BLaER1 treated with 17β-estradiol and CSF1 and Interleukin-3, amounts not matched to agents 10 nM and 100 nM (cell line): ENCODE measurements around the gene FOXS1.
"Not testable (repeated sequence)": the region's sequence is repeated elsewhere in the genome, so short reads cannot be mapped to it uniquely, and the experiment has no call there.

Experiments
- H3K27ac ChIP-seq, 11 experiments: shearing (Covaris generic); formaldehyde crosslinking; 2 replicates each; pipeline ENCODE4 v1.8.1; 2022
- H3K27me3 ChIP-seq, 11 experiments: shearing (Covaris generic); formaldehyde crosslinking; 2 replicates each; pipeline ENCODE4 v1.8.1; 2022
- H3K36me3 ChIP-seq, 11 experiments: shearing (Covaris generic); formaldehyde crosslinking; 2 replicates each; pipeline ENCODE4 v1.8.1; 2022
- H3K4me1 ChIP-seq, 10 experiments: shearing (Covaris generic); formaldehyde crosslinking; 2 replicates each; pipeline ENCODE4 v1.8.1; 2022
- H3K4me2 ChIP-seq, 11 experiments: shearing (Covaris generic); formaldehyde crosslinking; 2 replicates each; pipeline ENCODE4 v1.8.1; 2022
- H3K4me3 ChIP-seq, 10 experiments: shearing (Covaris generic); formaldehyde crosslinking; 2 replicates each; pipeline ENCODE4 v1.8.1; 2022
- H3K9ac ChIP-seq, 11 experiments: shearing (Covaris generic); formaldehyde crosslinking; 2 replicates each; pipeline ENCODE4 v1.8.1; 2022
- H3K9me3 ChIP-seq, 11 experiments: shearing (Covaris generic); formaldehyde crosslinking; replicated peaks in 1 of 11; 2 replicates each; pipeline ENCODE4 v1.8.1; 2022
- H4K20me1 ChIP-seq, 11 experiments: shearing (Covaris generic); formaldehyde crosslinking; 2 replicates each; pipeline ENCODE4 v1.8.1; 2022
- Cebpa-rat ChIP-seq, 11 experiments: shearing (Covaris generic); IDR thresholded peaks; 2 replicates each; pipeline ENCODE4 v1.8.1; 2022

The FOXS1 gene

GRCh38 chr20:31819083-31819784 lies 26.2 kb downstream of the FOXS1 start, which contains the start of gene MYLK2:
TSS of gene MYLK2 (plus strand) at chr20:31819356. CDS start at chr20:31819581, 225 bp downstream.
- no peak within 1 kb of the TSS for H3K4me3 ChIP-seq
- no peaks in the 10 kb centered on the region for H3K36me3 ChIP-seq
- peaks cover 0 to 6% (median 0%) of the 10 kb centered on the region in 11 experiments; a peak in 1 of 22 replicates for H3K27me3 ChIP-seq
- no peaks in the 10 kb centered on the region for H3K9me3 ChIP-seq
- H3K4me1 ChIP-seq = peaks cover 23 to 35% (median 32%) of the 10 kb centered on the region in 10 experiments
- no peak within 1 kb of the TSS for H3K9ac ChIP-seq
- TF ChIP-seq Cebpa-rat (IDR thresholded peaks at IDR 0.05) = no peak
- peaks cover 0 to 21% (median 0%) of the 10 kb centered on the region in 11 experiments; a peak in 4 of 22 replicates for H4K20me1 ChIP-seq
- no peak within 1 kb of the TSS for H3K4me2 ChIP-seq
- no peak within 1 kb of the TSS for H3K27ac ChIP-seq

GRCh38 chr20:31818376-31818908 lies 27.0 kb downstream of the FOXS1 start:
- peaks cover 0 to 6% (median 0%) of the 10 kb centered on the region in 11 experiments; a peak in 1 of 22 replicates for H3K27me3 ChIP-seq
- no peak overlapping the region for H3K27ac ChIP-seq
- H3K9ac ChIP-seq = no peak overlapping the region
- no peaks in the 10 kb centered on the region for H3K36me3 ChIP-seq
- H3K9me3 ChIP-seq = no peaks in the 10 kb centered on the region
- peaks cover 0 to 13% (median 0%) of the 10 kb centered on the region in 11 experiments; a peak in 4 of 22 replicates for H4K20me1 ChIP-seq
- H3K4me1 ChIP-seq = peaks cover 15 to 27% (median 24%) of the 10 kb centered on the region in 10 experiments
- H3K4me2 ChIP-seq = no peak overlapping the region
- H3K4me3 ChIP-seq = no peak overlapping the region
- no peak for TF ChIP-seq Cebpa-rat (IDR thresholded peaks at IDR 0.05)

- no peaks in the 10 kb centered on the region for H3K9me3 ChIP-seq
- no peak for TF ChIP-seq Cebpa-rat (IDR thresholded peaks at IDR 0.05)
- peaks cover 9 to 18% (median 15%) of the 10 kb centered on the region in 10 experiments for H3K4me1 ChIP-seq
- H3K4me2 ChIP-seq = no peak overlapping the region
- no peaks in the 10 kb centered on the region for H3K36me3 ChIP-seq
- no peak overlapping the region for H3K4me3 ChIP-seq
- no peak overlapping the region for H3K9ac ChIP-seq
- no peak overlapping the region for H3K27ac ChIP-seq
- peaks cover 0 to 5% (median 0%) of the 10 kb centered on the region in 11 experiments; a peak in 1 of 22 replicates for H3K27me3 ChIP-seq
- peaks cover 0 to 9% (median 0%) of the 10 kb centered on the region in 11 experiments; a peak in 3 of 22 replicates for H4K20me1 ChIP-seq
Observed at GRCh38 chr20:31817461-31817860, 27.9 kb downstream of the FOXS1 start.

GRCh38 chr20:31816221-31816620 lies 29.2 kb downstream of the FOXS1 start:
- H3K36me3 ChIP-seq = peaks cover 0 to 6% (median 0%) of the 10 kb centered on the region in 11 experiments; a peak in 1 of 22 replicates
- H3K27ac ChIP-seq = 0 out of 22 replicates have a peak overlapping the region, but pooled peaks of 1 of the 11 experiments have one; percentile 14
- peaks cover 12 to 22% (median 15%) of the 10 kb centered on the region in 10 experiments for H3K4me1 ChIP-seq
- no peak overlapping the region for H3K9ac ChIP-seq
- no peaks in the 10 kb centered on the region for H3K27me3 ChIP-seq
- H3K4me2 ChIP-seq = peak overlapping the region in 8 of 11 experiments; percentile 58 to 82 (median 66); a peak in 14 of 22 replicates
- H3K4me3 ChIP-seq = no peak overlapping the region
- TF ChIP-seq Cebpa-rat (IDR thresholded peaks at IDR 0.05) = no peak
- H3K9me3 ChIP-seq = no peaks in the 10 kb centered on the region
- peaks cover 0 to 17% (median 0%) of the 10 kb centered on the region in 11 experiments; a peak in 3 of 22 replicates for H4K20me1 ChIP-seq

DNA sequence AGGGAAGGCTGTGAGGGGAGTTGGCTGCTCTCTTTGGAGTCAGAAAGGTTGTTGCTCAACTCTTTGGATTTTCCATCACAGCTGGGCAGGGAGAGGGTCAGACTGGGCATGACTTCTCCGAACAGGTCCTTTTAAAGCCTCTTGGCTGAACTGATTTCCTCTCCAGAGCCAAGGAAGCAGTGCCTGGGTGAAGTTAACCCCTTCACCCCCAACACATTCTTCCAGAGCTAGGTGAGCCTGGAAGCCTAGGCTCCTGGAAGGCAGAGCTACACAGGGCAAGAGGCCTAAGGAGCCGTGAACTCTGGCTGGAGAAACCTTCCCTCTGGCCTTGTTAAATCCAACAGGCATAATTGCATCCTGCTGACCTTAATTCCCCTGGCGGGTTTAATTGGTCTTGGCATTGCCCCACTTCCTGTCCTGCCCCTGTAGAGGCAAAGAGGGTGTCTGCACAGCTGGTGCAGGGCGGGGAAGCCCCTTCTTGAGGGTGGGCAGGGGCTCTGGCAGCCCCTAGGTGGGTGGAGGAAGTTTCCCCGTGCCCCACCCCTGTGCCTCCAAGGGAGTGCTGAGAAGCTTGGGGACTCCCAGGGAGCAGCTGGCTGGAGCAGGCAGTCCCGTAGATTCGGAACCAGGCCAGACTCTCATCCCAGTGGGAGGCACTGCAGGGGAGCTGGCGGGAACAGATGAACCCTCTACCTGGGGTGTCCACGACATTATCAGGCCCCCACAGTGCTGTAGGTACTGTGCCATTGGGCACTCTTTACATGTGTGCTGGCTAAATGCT lies 29.8 kb downstream of the FOXS1 start:
- Histone ChIP-seq H3K4me1 (peaks cover 19 to 29% (median 21%) of the 10 kb centered on the region in 10 experiments), H3K27me3 (no peaks in the 10 kb centered on the region), H3K36me3 (peaks cover 0 to 10% (median 0%) of the 10 kb centered on the region in 11 experiments; a peak in 1 of 22 replicates), H4K20me1 (peaks cover 0 to 17% (median 0%) of the 10 kb centered on the region in 11 experiments; a peak in 3 of 22 replicates), H3K9ac (peak overlapping the region in 4 of 11 experiments; percentile 16 to 44 (median 33); a peak in 5 of 22 replicates), H3K9me3 (no peaks in the 10 kb centered on the region), H3K27ac (peak overlapping the region in 5 of 11 experiments; percentile 8 to 53 (median 27); a peak in 6 of 22 replicates), H3K4me2 (peak overlapping the region; percentile 56 to 82 (median 64)), H3K4me3 (no peak overlapping the region)
- TF ChIP-seq Cebpa-rat (IDR thresholded peaks at IDR 0.05) = no peak

GRCh38 chr20:31814142-31814541 lies 31.3 kb downstream of the FOXS1 start:
- not testable (repeated sequence) for H3K9ac ChIP-seq, H3K27ac ChIP-seq, H3K4me2 ChIP-seq, H3K27me3 ChIP-seq, H3K9me3 ChIP-seq, H3K4me3 ChIP-seq
- Histone ChIP-seq H3K4me1 (peaks cover 25 to 42% (median 28%) of the 10 kb centered on the region in 10 experiments), H3K36me3 (peaks cover 0 to 10% (median 0%) of the 10 kb centered on the region in 11 experiments; a peak in 1 of 22 replicates), H4K20me1 (peaks cover 0 to 17% (median 0%) of the 10 kb centered on the region in 11 experiments; a peak in 3 of 22 replicates)

DNA sequence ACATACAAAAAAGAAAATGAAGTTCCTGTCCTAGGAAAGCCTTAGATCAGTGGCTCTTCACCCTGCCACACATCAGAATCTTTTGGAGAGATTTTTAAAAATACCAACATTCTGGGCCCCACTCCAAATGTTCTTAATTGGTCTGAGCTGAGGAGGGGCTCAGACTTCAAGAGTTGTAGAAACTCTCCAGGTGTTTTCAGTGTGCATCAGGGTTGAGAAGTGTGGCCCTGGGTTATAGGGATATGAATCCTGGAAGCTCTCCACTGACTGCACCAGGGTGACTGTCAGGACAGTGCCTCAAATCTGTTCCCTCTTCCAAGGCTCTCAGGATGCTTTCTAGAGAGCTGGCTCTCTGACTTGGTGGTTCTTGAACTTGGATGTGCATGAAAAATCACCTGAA lies 31.8 kb downstream of the FOXS1 start:
- H3K4me3 ChIP-seq = no peak overlapping the region
- no peak for TF ChIP-seq Cebpa-rat (IDR thresholded peaks at IDR 0.05)
- no peaks in the 10 kb centered on the region for H3K9me3 ChIP-seq
- no peak overlapping the region for H3K27ac ChIP-seq
- H3K4me1 ChIP-seq = peaks cover 25 to 47% (median 32%) of the 10 kb centered on the region in 10 experiments
- peaks cover 0 to 12% (median 1%) of the 10 kb centered on the region in 11 experiments; a peak in 4 of 22 replicates for H3K36me3 ChIP-seq
- H3K27me3 ChIP-seq = no peaks in the 10 kb centered on the region
- no peak overlapping the region for H3K9ac ChIP-seq
- H4K20me1 ChIP-seq = peaks cover 0 to 12% (median 0%) of the 10 kb centered on the region in 11 experiments; a peak in 2 of 22 replicates
- H3K4me2 ChIP-seq = no peak overlapping the region

DNA sequence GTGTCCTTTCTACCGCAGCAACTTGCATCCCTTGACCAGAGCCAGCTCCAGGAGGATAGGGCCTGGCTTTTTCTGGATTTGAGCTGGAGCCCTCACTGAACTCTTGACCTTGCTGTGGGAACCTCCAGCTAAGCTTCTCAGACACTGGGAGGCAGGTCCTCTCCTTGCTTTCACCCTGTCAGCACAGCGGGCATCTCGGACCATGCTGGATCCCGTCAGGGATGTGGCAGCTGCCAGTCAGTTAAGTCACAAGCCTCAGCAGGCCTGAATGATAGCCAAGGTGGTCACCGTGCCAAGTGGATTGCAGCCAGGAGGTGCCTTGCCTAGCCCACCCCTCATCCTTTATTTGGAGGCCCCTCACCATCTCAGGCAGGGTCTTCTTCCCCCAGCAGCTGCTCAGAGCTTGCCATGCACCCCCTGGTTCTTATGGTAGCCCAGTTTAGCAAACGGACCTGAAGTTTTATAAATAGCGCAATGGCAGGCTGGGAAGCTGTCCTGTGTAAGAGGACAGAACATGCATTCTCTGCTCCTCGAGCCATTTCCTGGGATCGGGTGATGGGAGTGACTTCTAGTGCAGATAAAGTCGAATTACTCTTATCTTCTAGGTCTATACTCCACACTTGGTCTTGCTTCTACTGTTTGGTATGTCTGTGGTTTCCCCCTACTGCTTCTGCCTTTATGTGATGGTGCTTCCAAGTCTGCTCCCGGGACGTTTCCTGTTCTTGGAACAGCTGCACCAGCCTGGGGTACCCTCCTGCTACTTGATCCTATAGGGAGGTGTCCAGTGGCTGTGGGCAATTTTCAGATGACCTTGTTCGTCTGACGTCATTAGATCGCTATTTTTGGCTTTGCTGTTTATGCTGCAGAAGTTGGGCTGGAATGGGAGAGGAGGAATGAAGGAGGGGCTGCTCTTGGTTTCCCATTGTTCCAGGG lies 33.3 kb downstream of the FOXS1 start:
- Histone ChIP-seq H3K9me3 (no peaks in the 10 kb centered on the region), H3K36me3 (peaks cover 0 to 19% (median 6%) of the 10 kb centered on the region in 11 experiments; a peak in 8 of 22 replicates), H3K4me2 (no peak overlapping the region), H3K4me3 (no peak overlapping the region), H3K4me1 (peaks cover 26 to 48% (median 34%) of the 10 kb centered on the region in 10 experiments), H4K20me1 (peaks cover 0 to 8% (median 0%) of the 10 kb centered on the region in 11 experiments; a peak in 1 of 22 replicates), H3K27me3 (no peaks in the 10 kb centered on the region), H3K27ac (no peak overlapping the region), H3K9ac (no peak overlapping the region)
- TF ChIP-seq Cebpa-rat (IDR thresholded peaks at IDR 0.05) = 0 out of 22 replicates have a peak, but pooled peaks of 1 of the 11 experiments have one; percentile 10
